Testis (tissue), 3 donors: ENCODE data around the gene TGFBR3. TPM values are rescaled to one million over a fixed set of nuclear protein-coding genes. Genes with fewer than 3 reads are reported as not detected.

ENCODE experiments used
- DNase-seq: peaks from one replicate; pipeline ENCODE4 v3.0.0-alpha.2; 2019
- H3K27ac ChIP-seq, 2 donors: fragments of 200-600 bp; sonication (generic); one replicate each; pipeline ENCODE4 v1.5.1; 2019
- H3K27me3 ChIP-seq: fragments of 200-600 bp; sonication (generic); one replicate; pipeline ENCODE4 v1.5.1; 2019
- H3K36me3 ChIP-seq: fragments of 200-600 bp; sonication (generic); one replicate; pipeline ENCODE4 v1.5.1; 2017; ENCODE audit warnings: low read depth; ENCODE audit errors: missing control alignments
- H3K4me1 ChIP-seq: fragments of 200-600 bp; sonication (generic); one replicate; pipeline ENCODE4 v1.5.1; 2019
- H3K4me3 ChIP-seq, 2 donors: fragments of 200-600 bp; sonication (generic); one replicate each; pipeline ENCODE4 v1.5.1; 2017 to 2019
- H3K9me3 ChIP-seq: fragments of 200-600 bp; sonication (generic); one replicate; pipeline ENCODE4 v1.5.1; 2017
- POLR2A ChIP-seq: fragments of 450-650 bp; IDR thresholded peaks from one replicate; pipeline ENCODE4 v1.6.1; 2017; ENCODE audit warnings: antibody characterized with exemption, mild to moderate bottlenecking, moderate library complexity
- WGBS, 2 donors: methylation state at CpG; one replicate each; pipeline ENCODE4 v1.1.5; 2018; 5-methylcytosine and 5-hydroxymethylcytosine counted together
- intact Hi-C: fragments of 100-400 bp; cut with DNase I; formaldehyde crosslinking; loops from one replicate; pipeline ENCODE4 v1.15.1; 2023; ENCODE audit warnings: low total_unique reads
- polyA plus RNA-seq: library from polyadenylated mRNA; stranded (reverse); fragments of 350-450 nt; fragmentation: Illumina TruSeq; extraction: RNeasy Lipid Tissue Mini Kit (QIAGEN cat#74804); gene quantifications from one replicate; pipeline ENCODE4 v1.2.3, GENCODE V29; 2014; ENCODE audit warnings: low read depth, low replicate concordance; ENCODE audit not compliant: insufficient read depth
- total RNA-seq, 2 donors: library from RNA; depleted of rRNA; stranded (reverse); fragments of >200 nt; gene quantifications; one replicate each; pipeline ENCODE4 v1.2.3, GENCODE V29; 2016
- TF ChIP-seq, protein P1 (sequence below), 3 experiments: fragments of 450-650 bp in 2 of 3; fragments of 200-600 bp in 1 of 3; sonication (generic) in 1 of 3; IDR thresholded peaks; one replicate each; pipeline ENCODE4 v1.5.1; 2016 to 2019; ENCODE audit warnings: antibody characterized with exemption in 3 of 3, mild to moderate bottlenecking in 2 of 3, moderate library complexity in 1 of 3

TGFBR3 gene
- total and polyA plus RNA-seq, 3 donors from 2014 or later: 24.0 to 37.2 (median 34.7) TPM

DNA sequence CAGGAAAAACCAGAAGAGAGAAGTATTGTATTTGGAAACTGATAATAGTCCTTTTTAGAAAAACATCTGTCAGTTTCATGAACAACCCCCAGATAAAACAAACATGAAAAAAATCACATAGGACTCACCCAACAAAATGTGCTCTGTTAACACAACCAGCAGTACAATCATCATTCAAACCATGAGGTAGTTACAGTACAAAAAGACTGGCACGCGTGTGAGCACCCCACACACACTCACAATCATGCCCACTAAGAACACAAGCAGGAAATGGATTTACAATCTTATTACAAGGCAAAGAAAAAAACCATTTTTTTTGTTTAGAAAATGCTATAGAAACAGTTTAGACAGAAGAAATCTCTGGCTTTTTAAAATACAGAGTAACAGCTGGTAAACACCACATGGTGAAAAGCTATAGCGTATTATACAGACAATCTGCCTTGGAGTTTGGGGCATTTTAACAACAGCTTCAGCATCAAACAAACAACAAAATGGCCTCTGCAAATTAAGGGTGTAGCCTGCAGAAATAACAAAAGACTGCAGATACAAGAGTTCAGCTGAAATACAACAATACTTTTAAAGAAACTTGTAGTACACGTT lies 205.3 kb downstream of the TGFBR3 start:
- no peak overlapping the region for H3K4me3 ChIP-seq
- DNase-seq: no peak
- no peak overlapping the region for H3K27ac ChIP-seq
- H3K4me1 ChIP-seq: peaks cover 3% of the 10 kb centered on the region
- intact Hi-C loops: no loop called here
- no peaks in the 10 kb centered on the region for H3K27me3 ChIP-seq
- H3K9me3 ChIP-seq: no peaks in the 10 kb centered on the region
- no peak for TF ChIP-seq POLR2A
- TF ChIP-seq, protein P1, sequence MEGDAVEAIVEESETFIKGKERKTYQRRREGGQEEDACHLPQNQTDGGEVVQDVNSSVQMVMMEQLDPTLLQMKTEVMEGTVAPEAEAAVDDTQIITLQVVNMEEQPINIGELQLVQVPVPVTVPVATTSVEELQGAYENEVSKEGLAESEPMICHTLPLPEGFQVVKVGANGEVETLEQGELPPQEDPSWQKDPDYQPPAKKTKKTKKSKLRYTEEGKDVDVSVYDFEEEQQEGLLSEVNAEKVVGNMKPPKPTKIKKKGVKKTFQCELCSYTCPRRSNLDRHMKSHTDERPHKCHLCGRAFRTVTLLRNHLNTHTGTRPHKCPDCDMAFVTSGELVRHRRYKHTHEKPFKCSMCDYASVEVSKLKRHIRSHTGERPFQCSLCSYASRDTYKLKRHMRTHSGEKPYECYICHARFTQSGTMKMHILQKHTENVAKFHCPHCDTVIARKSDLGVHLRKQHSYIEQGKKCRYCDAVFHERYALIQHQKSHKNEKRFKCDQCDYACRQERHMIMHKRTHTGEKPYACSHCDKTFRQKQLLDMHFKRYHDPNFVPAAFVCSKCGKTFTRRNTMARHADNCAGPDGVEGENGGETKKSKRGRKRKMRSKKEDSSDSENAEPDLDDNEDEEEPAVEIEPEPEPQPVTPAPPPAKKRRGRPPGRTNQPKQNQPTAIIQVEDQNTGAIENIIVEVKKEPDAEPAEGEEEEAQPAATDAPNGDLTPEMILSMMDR (IDR thresholded peaks at IDR 0.05): no peak
- 81 to 85% methylated on average over 4 of the region's 4 CpGs for WGBS, 2 donors
- H3K36me3 ChIP-seq: no peaks in the 10 kb centered on the region

DNA sequence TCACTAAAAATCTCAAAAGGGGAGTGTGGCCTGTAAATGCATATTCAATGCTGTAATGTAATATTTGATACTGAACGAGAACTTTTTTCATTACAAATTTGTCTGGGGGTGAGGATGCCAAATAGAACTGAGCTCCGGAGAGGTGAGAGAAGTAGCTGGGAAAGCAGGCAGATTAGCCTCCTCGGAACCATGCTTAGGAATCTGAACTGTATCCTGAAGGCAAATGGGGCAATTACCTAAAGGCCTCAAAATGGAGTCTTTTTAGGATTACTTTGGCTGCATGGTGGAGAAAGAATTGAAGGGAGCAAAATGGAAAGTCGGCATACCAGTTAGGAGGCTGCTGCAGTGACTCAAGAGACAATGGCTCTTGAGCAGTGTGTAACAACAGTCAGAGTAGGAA lies 206.5 kb downstream of the TGFBR3 start:
- TF ChIP-seq POLR2A: no peak
- TF ChIP-seq, protein P1 (IDR thresholded peaks at IDR 0.05): no peak
- Histone ChIP-seq H3K9me3 (no peaks in the 10 kb centered on the region), H3K27me3 (no peaks in the 10 kb centered on the region), H3K4me3 (no peak overlapping the region), H3K27ac (no peak overlapping the region), H3K4me1 (no peaks in the 10 kb centered on the region), H3K36me3 (no peaks in the 10 kb centered on the region)
- 94% methylated on average over 4 of the region's 4 CpGs for WGBS, 2 donors
- DNase-seq: no peak
- intact Hi-C loops: no loop called here

DNA sequence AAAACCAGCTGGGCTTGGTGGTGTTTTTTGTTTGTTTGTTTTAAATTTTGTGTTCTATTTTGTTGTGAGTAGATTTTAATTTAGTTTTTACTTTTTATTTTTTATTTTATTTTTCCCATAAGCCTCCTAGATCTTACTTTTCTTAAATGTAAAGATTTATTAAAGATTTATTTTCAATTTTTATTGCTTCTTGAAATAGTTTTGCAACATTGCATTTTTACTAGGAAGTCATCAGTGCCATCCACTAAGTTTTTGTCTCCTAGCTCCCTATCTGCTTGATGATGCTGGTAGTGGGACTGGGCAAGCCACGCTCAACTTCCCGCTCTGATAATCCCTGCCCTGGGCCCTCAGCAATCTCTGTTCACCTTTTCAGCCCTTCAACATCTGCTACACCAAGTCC lies 209.9 kb downstream of the TGFBR3 start:
- Histone ChIP-seq H3K36me3 (no peaks in the 10 kb centered on the region), H3K4me3 (no peak overlapping the region), H3K9me3 (no peaks in the 10 kb centered on the region), H3K27ac (no peak overlapping the region), H3K4me1 (no peaks in the 10 kb centered on the region), H3K27me3 (no peaks in the 10 kb centered on the region)
- TF ChIP-seq, protein P1 (IDR thresholded peaks at IDR 0.05): no peak
- no peak for TF ChIP-seq POLR2A
- intact Hi-C loops: no loop called here
- WGBS, 2 donors: 93% methylated on average over 2 of the region's 2 CpGs
- DNase-seq: no peak

DNA sequence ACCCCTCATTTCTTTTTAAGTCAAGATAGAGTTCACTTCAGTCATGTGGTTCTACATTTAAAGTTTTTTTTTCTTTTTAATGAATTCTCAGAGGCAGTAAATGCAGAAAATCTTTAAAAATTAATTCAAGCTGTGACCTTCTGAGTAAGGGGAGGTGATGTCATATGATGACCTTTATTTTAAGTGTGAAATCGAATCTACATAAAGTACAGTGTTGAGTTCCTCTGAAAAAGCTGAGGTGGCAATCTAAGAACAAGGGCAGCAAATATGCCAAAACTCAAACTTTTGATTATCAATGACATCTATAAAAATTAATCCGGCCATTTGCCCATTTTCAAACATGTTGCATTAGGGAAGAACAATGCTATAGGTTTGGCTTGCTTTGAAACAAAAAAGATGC lies 211.8 kb downstream of the TGFBR3 start:
- no peak for TF ChIP-seq POLR2A
- TF ChIP-seq, protein P1 (IDR thresholded peaks at IDR 0.05): no peak
- 78 to 79% methylated on average over 2 of the region's 2 CpGs for WGBS, 2 donors

DNA sequence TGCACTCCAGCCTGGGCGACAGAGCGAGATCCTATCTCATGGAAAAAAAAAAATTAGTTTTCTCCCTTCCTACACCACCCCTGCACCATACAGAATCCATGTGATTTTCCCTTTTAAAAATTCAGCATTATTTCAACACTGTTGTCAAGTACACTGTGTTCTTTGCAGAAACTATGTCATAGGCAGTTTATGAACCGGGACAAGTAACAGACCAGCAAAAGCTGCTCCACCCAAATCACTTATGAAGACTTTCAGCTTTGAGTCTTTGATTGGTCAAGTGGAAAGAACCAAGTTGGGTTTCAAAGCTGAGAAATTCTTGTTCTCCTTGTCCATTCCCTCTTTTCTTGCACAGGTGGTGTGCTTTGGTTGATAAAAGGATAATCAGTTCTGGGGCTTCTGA lies 212.3 kb downstream of the TGFBR3 start:
- 56 to 73% methylated on average over 3 of the region's 3 CpGs for WGBS, 2 donors
- DNase-seq: no peak
- TF ChIP-seq, protein P1 (IDR thresholded peaks at IDR 0.05): no peak
- TF ChIP-seq POLR2A: no peak

More for the DNA sequence above, 211.8 kb downstream of the TGFBR3 start:
- Histone ChIP-seq H3K27ac (no peak overlapping the region), H3K36me3 (no peaks in the 10 kb centered on the region), H3K9me3 (no peaks in the 10 kb centered on the region), H3K4me1 (no peaks in the 10 kb centered on the region), H3K27me3 (no peaks in the 10 kb centered on the region), H3K4me3 (no peak overlapping the region)
- no peak for DNase-seq
- intact Hi-C loops: no loop called here

More for the DNA sequence above, 212.3 kb downstream of the TGFBR3 start:
- H3K27ac ChIP-seq: no peak overlapping the region
- no peaks in the 10 kb centered on the region for H3K27me3 ChIP-seq
- H3K4me1 ChIP-seq: no peaks in the 10 kb centered on the region
- no peaks in the 10 kb centered on the region for H3K36me3 ChIP-seq
- no peaks in the 10 kb centered on the region for H3K9me3 ChIP-seq
- no peak overlapping the region for H3K4me3 ChIP-seq
- intact Hi-C loops: no loop called here
